Measurements from ENCODE around the gene ANKIB1. TPM values are rescaled to one million over a fixed set of nuclear protein-coding genes. Genes with fewer than 3 reads are reported as not detected.

The ANKIB1 gene
- polyA plus RNA-seq, 1 experiment = 52.6 TPM

DNA sequence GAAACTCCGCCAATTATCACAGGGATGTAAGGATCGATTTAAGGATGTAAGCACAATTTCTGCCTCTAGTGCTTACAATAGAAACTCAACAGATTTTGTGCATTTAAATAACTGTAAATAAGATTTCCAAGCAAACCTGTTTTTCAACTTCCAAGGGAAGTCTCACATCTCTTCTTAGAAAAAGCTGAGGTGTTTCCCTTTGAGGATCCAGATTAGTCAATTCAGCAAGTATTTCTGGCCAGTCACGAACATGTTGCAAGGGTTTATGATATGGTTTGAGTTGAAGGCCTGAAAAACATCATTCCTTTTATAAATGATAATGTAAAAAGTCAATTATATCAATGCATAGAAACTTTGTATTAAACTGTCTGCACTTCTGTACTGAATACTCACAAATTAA, 24.0 kb upstream of the ANKIB1 start:
- H3K27ac ChIP-seq (ENCODE audit: low read depth, low read length) = no peak overlapping the region
- no peak for DNase-seq (ENCODE audit: low read depth, low spot score)
- ChIA-PET POLR2A (no interaction called here), CTCF (interaction anchor here (1.3 kb wide), 1 partner anchor 43 kb away, joined by 4 read pairs; the partner anchor contains the start of gene LRRD1)
- H3K9me3 ChIP-seq (ENCODE audit: control insufficient read depth, insufficient read depth, low read length) = no peaks in the 10 kb centered on the region
- no peak overlapping the region for H3K4me3 ChIP-seq (ENCODE audit: low read depth, low read length)
- TF ChIP-seq, protein P1, sequence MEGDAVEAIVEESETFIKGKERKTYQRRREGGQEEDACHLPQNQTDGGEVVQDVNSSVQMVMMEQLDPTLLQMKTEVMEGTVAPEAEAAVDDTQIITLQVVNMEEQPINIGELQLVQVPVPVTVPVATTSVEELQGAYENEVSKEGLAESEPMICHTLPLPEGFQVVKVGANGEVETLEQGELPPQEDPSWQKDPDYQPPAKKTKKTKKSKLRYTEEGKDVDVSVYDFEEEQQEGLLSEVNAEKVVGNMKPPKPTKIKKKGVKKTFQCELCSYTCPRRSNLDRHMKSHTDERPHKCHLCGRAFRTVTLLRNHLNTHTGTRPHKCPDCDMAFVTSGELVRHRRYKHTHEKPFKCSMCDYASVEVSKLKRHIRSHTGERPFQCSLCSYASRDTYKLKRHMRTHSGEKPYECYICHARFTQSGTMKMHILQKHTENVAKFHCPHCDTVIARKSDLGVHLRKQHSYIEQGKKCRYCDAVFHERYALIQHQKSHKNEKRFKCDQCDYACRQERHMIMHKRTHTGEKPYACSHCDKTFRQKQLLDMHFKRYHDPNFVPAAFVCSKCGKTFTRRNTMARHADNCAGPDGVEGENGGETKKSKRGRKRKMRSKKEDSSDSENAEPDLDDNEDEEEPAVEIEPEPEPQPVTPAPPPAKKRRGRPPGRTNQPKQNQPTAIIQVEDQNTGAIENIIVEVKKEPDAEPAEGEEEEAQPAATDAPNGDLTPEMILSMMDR (IDR thresholded peaks at IDR 0.05; ENCODE audit: low read depth, low read length) = no peak
- H3K27me3 ChIP-seq (ENCODE audit: control insufficient read depth, insufficient read depth, low read length) = no peaks in the 10 kb centered on the region

DNA sequence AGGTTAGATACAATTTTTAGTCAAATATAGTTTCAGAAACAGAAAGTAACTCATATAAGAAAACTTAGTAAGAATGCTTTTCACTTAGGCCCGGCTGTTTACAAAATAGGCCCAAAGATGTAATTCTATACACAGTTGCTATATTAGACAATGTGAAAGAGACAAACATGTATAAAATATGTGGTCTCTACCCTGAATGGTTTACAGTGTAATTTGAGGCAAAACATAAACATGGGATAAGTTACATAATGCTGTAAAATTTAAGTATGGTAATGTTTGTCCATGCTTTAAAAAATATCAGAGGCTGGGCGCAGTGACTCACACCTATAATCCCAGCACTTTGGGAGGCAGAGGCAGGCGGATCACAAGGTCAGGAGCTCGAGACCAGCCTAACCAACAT, 18.8 kb upstream of the ANKIB1 start:
- no peak overlapping the region for H3K4me3 ChIP-seq (ENCODE audit: low read depth, low read length)
- peak; percentile 18 for DNase-seq (ENCODE audit: low read depth, low spot score)
- no peaks in the 10 kb centered on the region for H3K9me3 ChIP-seq (ENCODE audit: control insufficient read depth, insufficient read depth, low read length)
- no peak overlapping the region for H3K27ac ChIP-seq (ENCODE audit: low read depth, low read length)
- TF ChIP-seq, protein P1 (IDR thresholded peaks at IDR 0.05; ENCODE audit: low read depth, low read length) = no peak
- no peaks in the 10 kb centered on the region for H3K27me3 ChIP-seq (ENCODE audit: control insufficient read depth, insufficient read depth, low read length)
- ChIA-PET POLR2A (interaction anchor here (0.9 kb wide), 1 partner anchor 231 kb away, joined by 3 read pairs; no protein-coding TSS in a partner anchor), CTCF (no interaction called here)

DNA sequence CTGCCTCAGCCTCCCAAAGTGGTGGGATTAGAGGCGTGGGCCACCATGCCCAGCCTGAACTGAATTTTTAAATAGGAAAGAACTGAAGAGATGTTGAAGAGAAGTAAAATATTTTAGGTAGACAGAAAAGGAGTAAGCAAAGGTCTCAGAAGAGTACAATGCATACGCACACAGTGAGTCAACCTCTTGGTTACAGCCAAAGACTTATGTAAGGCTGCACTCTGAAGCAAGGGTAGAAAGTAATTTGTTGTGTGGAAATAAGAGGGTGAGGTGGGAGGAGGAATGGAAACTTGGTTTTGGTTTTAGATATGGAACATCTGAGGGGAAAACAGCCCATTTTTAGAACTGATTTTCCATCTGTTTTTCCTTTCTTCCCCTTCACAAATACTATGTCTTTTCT, 17.7 kb upstream of the ANKIB1 start:
- CTCF ChIA-PET = no interaction called here

DNA sequence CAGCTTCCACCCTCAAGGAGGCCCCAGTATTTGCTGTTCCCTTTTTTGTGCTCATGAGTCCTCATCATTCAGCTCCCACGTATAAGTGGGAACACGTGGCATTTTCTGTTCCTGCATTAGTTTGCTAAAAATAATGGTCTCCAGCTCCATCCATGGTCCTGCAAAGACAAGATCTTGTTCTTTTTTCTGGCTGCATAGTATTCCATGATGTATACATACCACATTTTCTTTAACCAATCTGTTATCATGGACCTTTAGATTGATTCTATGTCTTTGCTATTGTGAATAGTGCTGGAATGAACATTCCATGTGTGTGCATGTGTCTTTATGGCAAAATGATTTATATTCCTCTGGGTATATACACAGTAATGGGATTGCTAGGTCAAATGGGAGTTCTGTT, 17.0 kb upstream of the ANKIB1 start:
- Histone ChIP-seq H3K27me3 (ENCODE audit: control insufficient read depth, insufficient read depth, low read length) (no peaks in the 10 kb centered on the region), H3K27ac (ENCODE audit: low read depth, low read length) (no peak overlapping the region), H3K9me3 (ENCODE audit: control insufficient read depth, insufficient read depth, low read length) (no peaks in the 10 kb centered on the region), H3K4me3 (ENCODE audit: low read depth, low read length) (no peak overlapping the region)
- ChIA-PET POLR2A (no interaction called here), CTCF (interaction anchor here (1.3 kb wide), 1 partner anchor 218 kb away, joined by 5 read pairs; the partner anchor contains the start of gene GATAD1)
- no peak for DNase-seq (ENCODE audit: low read depth, low spot score)
- TF ChIP-seq, protein P1 (IDR thresholded peaks at IDR 0.05; ENCODE audit: low read depth, low read length) = no peak

More for the DNA sequence above, 17.7 kb upstream of the ANKIB1 start:
- Histone ChIP-seq H3K4me3 (ENCODE audit: low read depth, low read length) (no peak overlapping the region), H3K27ac (ENCODE audit: low read depth, low read length) (no peak overlapping the region), H3K27me3 (ENCODE audit: control insufficient read depth, insufficient read depth, low read length) (no peaks in the 10 kb centered on the region), H3K9me3 (ENCODE audit: control insufficient read depth, insufficient read depth, low read length) (no peaks in the 10 kb centered on the region)
- no peak for DNase-seq (ENCODE audit: low read depth, low spot score)
- TF ChIP-seq, protein P1 (IDR thresholded peaks at IDR 0.05; ENCODE audit: low read depth, low read length) = no peak
- POLR2A ChIA-PET = interaction anchor here (0.9 kb wide), 1 partner anchor 232 kb away, joined by 3 read pairs; no protein-coding TSS in a partner anchor

DNA sequence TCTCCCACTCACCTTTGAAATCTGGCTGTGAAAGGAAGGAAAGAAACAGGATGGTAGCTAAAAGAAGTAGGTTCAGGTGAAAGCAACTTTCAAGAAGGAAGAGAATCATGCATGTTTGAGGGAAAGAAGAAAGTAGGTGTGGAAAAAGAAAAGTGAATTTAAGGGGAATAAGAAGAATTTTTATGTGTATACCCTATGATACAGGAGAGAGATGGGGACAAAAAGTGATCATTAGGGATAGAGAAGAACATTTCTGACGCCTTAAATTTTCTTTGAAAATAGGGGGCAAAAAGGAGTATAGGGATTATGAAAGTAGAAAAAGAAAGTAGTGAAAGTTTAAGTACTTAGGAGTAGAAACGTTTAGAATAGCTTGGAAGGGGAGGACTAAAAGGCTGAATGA, 15.2 kb upstream of the ANKIB1 start:
- CTCF ChIA-PET = interaction anchor here (1.1 kb wide), 1 partner anchor 194 kb away, joined by 3 read pairs; no protein-coding TSS in a partner anchor
- no peaks in the 10 kb centered on the region for H3K27me3 ChIP-seq (ENCODE audit: control insufficient read depth, insufficient read depth, low read length)

More for the DNA sequence above, 15.2 kb upstream of the ANKIB1 start:
- H3K9me3 ChIP-seq (ENCODE audit: control insufficient read depth, insufficient read depth, low read length) = no peaks in the 10 kb centered on the region
- no peak overlapping the region for H3K27ac ChIP-seq (ENCODE audit: low read depth, low read length)
- no peak overlapping the region for H3K4me3 ChIP-seq (ENCODE audit: low read depth, low read length)
- no peak for DNase-seq (ENCODE audit: low read depth, low spot score)
- POLR2A ChIA-PET = no interaction called here
- TF ChIP-seq, protein P1 (IDR thresholded peaks at IDR 0.05; ENCODE audit: low read depth, low read length) = no peak

Measured in AG04450 (cell line).